Body of pancreas (tissue), 4 donors: ENCODE measurements around the gene PPP1R7.

Experiments
- CTCF ChIP-seq, 7 experiments: fragments of 450-650 bp in 4 of 7; fragments of 200-600 bp in 3 of 7; sonication (generic) in 3 of 7; IDR thresholded peaks; one replicate each; pipeline ENCODE4 v1.5.1; 2016 to 2019; ENCODE audit warnings: antibody characterized with exemption in 7 of 7
- POLR2A ChIP-seq, 3 donors: fragments of 450-650 bp; IDR thresholded peaks; one replicate each; pipeline ENCODE4 v1.6.1; 2016; ENCODE audit warnings: antibody characterized with exemption in 3 of 3, mild to moderate bottlenecking in 2 of 3

DNA sequence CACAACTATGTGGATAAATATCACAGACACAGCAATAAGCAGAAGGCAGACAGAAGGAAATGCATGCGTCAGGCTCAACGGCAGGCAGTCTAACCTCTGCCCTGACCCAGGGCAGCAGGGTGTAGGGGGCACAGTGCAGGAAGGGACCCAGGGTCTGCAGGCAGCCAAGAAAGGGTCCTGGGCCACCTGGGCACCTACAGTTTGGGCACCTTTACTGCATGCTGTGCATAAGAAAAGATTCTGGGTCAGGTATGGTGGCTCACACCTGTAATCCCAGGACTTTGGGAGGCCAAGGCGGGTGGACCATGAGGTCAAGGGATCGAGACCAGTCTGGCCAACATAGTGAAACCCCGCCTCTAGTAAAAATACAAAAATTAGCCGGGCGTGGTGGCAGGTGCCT, 18.7 kb upstream of the PPP1R7 start:
- TF ChIP-seq CTCF (IDR thresholded peaks at IDR 0.05) (no peak), POLR2A (IDR thresholded peaks at IDR 0.05) (no peak)
